Adrenal gland (tissue), 12 donors: ENCODE data around the gene SLC8A2. TPM values are rescaled to one million over a fixed set of nuclear protein-coding genes. Genes with fewer than 3 reads are reported as not detected.

Experiments used
- DNase-seq, 7 donors: peaks; one replicate each; pipeline ENCODE4 v3.0.0-alpha.2; 2019 to 2020
- H3K27ac ChIP-seq, 5 donors: fragments of 200-600 bp; sonication (generic) in 4 of 5; 1 replicate in 3 of 5; 2 replicates in 2 of 5; pipeline versions ENCODE4 v1.5.1 to v1.8.0; 2016 to 2020; ENCODE audit warnings: mild to moderate bottlenecking in 1 of 5
- H3K27me3 ChIP-seq: fragments of 200-600 bp; 2 replicates; pipeline ENCODE4 v1.8.0; 2021
- H3K36me3 ChIP-seq, 2 donors: fragments of 200-600 bp; replicated peaks in 1 of 2; 1 replicate in 1 of 2; 2 replicates in 1 of 2; pipeline versions ENCODE4 v1.5.1 to v1.8.0; 2018 to 2022
- H3K4me1 ChIP-seq, 2 donors: fragments of 200-600 bp; replicated peaks in 1 of 2; 1 replicate in 1 of 2; 2 replicates in 1 of 2; pipeline versions ENCODE4 v1.5.1 to v1.8.0; 2018 to 2021
- H3K4me3 ChIP-seq, 4 donors: fragments of 200-600 bp; sonication (generic) in 3 of 4; one replicate each; pipeline ENCODE4 v1.5.1; 2016 to 2018
- H3K9me3 ChIP-seq, 3 donors: fragments of 200-600 bp; sonication (generic) in 1 of 3; replicated peaks in 1 of 3; 1 replicate in 2 of 3; 2 replicates in 1 of 3; pipeline versions ENCODE4 v1.5.1 to v1.8.0; 2016 to 2021
- CTCF ChIP-seq, 6 experiments: fragments of 450-650 bp in 4 of 6; fragments of 200-600 bp in 2 of 6; sonication (generic) in 1 of 6; IDR thresholded peaks; 1 replicate in 5 of 6; 2 replicates in 1 of 6; pipeline versions ENCODE4 v1.5.1 to v1.8.0; 2016 to 2021; ENCODE audit warnings: antibody characterized with exemption in 6 of 6, mild to moderate bottlenecking in 2 of 6, moderate library complexity in 1 of 6
- POLR2A ChIP-seq, 2 donors: fragments of 450-650 bp; IDR thresholded peaks; one replicate each; pipeline ENCODE4 v1.6.1; 2017; ENCODE audit warnings: antibody characterized with exemption in 2 of 2, mild to moderate bottlenecking in 2 of 2, moderate library complexity in 1 of 2
- WGBS, 4 donors: extraction: QIAGEN DNeasy Blood & Tissue Kit in 2 of 4; methylation state at CpG; one replicate each; pipeline versions ENCODE4 v1.1.5 to v1.1.7; 2013 to 2017; 5-methylcytosine and 5-hydroxymethylcytosine counted together
- intact Hi-C, 2 donors: fragments of 100-400 bp; cut with DNase I; formaldehyde crosslinking; loops; one replicate each; pipeline versions ENCODE4 v1.14.1 to v1.15.0; 2022 to 2023
- polyA plus RNA-seq, 3 donors: library from polyadenylated mRNA; stranded (reverse); fragments of 200-250 nt in 2 of 3; fragments of 350-450 nt in 1 of 3; fragmentation: Illumina TruSeq in 1 of 3; extraction: RNeasy Lipid Tissue Mini Kit (QIAGEN cat#74804) in 1 of 3; gene quantifications; one replicate each; pipeline ENCODE4 v1.2.3, GENCODE V29; 2013 to 2014
- total RNA-seq, 9 donors: library from RNA; depleted of rRNA in 4 of 9; stranded (reverse); fragments of >200 nt in 4 of 9; fragments of 120-200 nt in 1 of 9; fragmentation: NEBNext Ultra II Directional in 1 of 9; extraction: Animal tissue kit (Norgen Biotek cat#: 25700) in 1 of 9; gene quantifications; one replicate each; pipeline versions ENCODE4 v1.1.0 to v1.2.4, GENCODE V29; 2013 to 2023
- donor health status: healthy with polysubstance abuse.
- donor health status: Bipolar disorder and iron deficiency.
- donor health status: DM: yes; HTN: yes; CAD: no.
- donor health status: DM: no; HTN: no; CAD: no.
- donor health status: DM: no; HTN: no; CAD: no.
- donor health status: DM: yes; HTN: yes; CAD: no.

The SLC8A2 gene
- total and polyA plus RNA-seq, 12 donors = 0.22 to 6.1 (median 3.0) TPM; not detected in 3

DNA sequence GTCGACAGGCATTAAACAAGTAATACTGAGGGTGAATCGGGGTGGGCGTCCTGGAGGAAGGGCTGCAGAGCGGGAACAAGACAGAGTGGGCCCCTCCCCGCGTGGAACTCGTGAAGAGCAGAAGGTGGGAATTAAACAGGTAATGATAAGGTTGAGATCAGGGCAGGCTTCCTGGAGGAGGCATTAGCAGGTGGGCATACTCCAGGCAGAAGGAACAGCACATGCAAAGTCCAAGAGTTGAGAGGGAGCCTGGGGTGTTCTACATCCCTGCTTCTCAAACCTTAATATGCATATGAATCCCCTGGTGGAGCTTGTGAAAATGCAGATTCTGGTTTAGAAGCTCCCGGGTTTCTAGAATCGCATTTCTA is 23.3 kb downstream of the SLC8A2 start:
- Histone ChIP-seq H3K9me3 (no peaks in the 10 kb centered on the region), H3K4me1 (peaks cover 5 to 9% of the 10 kb centered on the region in 2 donors), H3K36me3 (no peaks in the 10 kb centered on the region), H3K27ac (no peak overlapping the region), H3K4me3 (no peak overlapping the region), H3K27me3 (peaks cover 42% of the 10 kb centered on the region)
- intact Hi-C loops = no loop called here
- no peak for DNase-seq
- TF ChIP-seq POLR2A (IDR thresholded peaks at IDR 0.05) = no peak
- no peak for TF ChIP-seq CTCF (IDR thresholded peaks at IDR 0.05)
- WGBS, 4 donors = 25 to 30% (median 28%) methylated on average over 9 of the region's 9 CpGs

DNA sequence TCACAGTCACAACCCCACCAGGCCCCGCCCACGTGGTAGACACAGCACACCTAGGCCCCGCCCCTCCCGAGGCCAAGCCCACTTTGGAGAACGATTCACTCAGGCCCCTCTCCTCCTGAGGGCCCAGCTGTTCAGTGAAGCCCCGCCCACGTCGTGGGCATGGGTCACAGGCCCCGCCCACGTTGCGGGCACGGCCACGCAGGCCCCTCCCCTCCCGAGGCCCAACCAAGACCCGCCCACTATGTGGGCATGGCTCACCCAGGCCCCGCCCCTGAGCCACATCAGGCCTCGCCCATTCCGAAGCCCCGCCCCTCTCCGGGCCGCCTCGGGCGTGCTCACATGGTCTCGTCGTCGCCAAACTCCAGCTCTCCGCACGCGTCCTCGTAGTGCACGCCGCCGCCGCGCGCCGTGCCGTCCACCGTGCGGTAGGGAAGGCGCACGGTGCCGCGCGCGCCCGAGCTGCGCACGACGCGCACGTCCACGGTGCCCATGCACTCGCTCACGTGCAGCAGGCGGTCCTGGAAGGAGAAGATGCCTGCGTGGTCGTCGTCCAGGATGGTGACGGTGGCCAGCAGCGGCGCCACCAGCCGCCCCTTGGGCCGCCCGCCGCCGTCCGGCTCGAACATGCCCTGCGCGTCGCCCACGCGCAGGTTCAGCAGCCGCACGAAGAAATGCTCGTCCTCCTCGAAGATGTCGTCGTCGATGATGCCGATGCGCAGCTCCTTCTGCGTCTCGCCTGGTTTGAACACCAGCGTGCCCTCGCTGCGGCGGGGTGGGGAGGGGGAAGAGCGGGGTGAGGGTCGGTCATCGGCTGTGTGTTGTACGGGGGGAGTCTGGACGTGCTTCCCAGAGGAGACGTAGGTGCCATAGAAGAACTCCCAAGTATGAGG is 24.0 kb downstream of the SLC8A2 start:
- Histone ChIP-seq H3K4me3 (peak overlapping the region in 1 of 4 donors; percentile 22), H3K27ac (no peak overlapping the region), H3K4me1 (peaks cover 5 to 9% of the 10 kb centered on the region in 2 donors), H3K27me3 (peaks cover 43% of the 10 kb centered on the region), H3K9me3 (no peaks in the 10 kb centered on the region), H3K36me3 (no peaks in the 10 kb centered on the region)
- intact Hi-C loops = no loop called here
- TF ChIP-seq CTCF (IDR thresholded peaks at IDR 0.05) (no peak), POLR2A (IDR thresholded peaks at IDR 0.05) (no peak)
- peak; percentile 46 to 84 (median 60) for DNase-seq
- 3 to 6% (median 5%) methylated on average over 24 to 95 of the region's 95 CpGs for WGBS, 4 donors

DNA sequence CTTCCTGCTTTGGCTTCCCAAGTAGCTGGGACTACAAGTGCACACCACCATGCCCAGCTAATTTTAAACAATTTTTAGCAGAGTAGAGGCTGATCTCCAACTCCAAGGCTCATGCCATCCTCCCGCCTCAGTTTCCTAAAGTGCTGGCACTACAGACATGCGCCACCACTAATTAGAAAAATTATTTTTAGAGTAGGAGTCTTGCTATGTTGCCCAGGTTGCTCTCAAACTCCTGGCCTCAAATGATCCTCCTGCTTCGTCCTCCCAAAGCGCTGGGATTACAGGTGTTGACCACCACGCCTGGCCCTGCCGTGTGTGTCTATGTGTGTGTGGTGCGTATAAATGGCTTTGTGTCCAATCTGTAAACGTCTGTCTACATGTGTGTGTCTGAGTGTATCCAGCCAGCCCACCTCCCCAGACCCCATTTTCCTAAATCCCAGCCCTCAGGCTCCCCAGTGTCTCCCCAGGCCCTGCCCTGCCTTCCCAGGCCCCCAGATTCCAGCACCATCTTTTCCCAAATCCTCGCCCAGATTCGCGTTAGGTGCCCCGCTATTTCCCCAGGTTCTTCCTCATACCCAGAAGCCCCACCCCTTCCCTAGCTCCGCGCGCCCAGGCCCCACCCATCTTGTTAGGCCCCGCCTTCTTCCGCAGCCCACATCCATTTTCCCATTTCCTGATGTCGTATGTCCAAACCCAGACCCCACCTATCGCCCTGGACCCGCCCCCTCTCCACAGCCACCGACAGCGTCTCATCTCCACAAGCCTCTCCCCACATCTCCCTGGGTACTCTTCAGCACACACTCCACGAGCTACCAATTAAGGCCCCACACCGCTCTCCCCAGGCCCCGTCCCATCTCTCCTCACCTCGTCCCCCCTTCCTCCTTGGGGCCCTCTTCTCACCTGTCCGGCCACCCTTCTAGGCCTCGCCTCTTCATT is 24.9 kb downstream of the SLC8A2 start:
- Histone ChIP-seq H3K27me3 (peaks cover 52% of the 10 kb centered on the region), H3K4me3 (peak overlapping the region in 1 of 4 donors; percentile 22), H3K9me3 (no peaks in the 10 kb centered on the region), H3K27ac (no peak overlapping the region), H3K4me1 (peaks cover 5 to 9% of the 10 kb centered on the region in 2 donors), H3K36me3 (no peaks in the 10 kb centered on the region)
- TF ChIP-seq POLR2A (IDR thresholded peaks at IDR 0.05) = no peak
- no peak for TF ChIP-seq CTCF (IDR thresholded peaks at IDR 0.05)
- intact Hi-C loops = no loop called here
- DNase-seq = peak in 3 of 7 donors; percentile 29 to 71 (median 43)
- 14 to 18% (median 17%) methylated on average over 27 to 28 of the region's 28 CpGs for WGBS, 4 donors

DNA sequence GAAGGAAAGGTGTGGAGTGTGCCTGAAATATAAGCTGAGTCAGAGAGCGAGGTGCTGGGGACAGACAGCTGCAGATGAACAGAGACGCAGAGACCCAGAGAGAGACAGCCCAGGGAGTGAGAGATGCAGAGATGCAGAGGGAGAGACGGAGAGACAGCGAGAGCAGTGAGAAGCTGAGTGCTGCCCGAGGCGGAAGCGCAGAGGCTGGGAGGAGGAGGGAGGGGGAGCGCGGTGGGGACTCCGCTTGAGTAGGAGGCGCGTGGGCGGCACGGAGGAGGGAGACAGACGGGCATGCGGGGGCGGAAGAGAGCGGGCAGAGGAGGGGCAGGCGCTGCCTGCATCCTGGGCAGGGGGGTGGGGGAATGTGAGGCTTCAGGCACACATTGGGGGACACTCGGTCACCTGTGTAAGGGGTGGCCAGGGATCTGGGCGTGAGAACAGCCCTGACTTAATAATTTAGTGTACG is 25.7 kb downstream of the SLC8A2 start:
- 1 to 4% (median 2%) methylated on average over 19 to 22 of the region's 22 CpGs for WGBS, 4 donors

More for the DNA sequence above, 25.7 kb downstream of the SLC8A2 start:
- Histone ChIP-seq H3K9me3 (no peaks in the 10 kb centered on the region), H3K27ac (no peak overlapping the region), H3K4me1 (peaks cover 5 to 9% of the 10 kb centered on the region in 2 donors), H3K4me3 (no peak overlapping the region), H3K36me3 (no peaks in the 10 kb centered on the region), H3K27me3 (peaks cover 60% of the 10 kb centered on the region)
- TF ChIP-seq CTCF (IDR thresholded peaks at IDR 0.05) (no peak), POLR2A (IDR thresholded peaks at IDR 0.05) (no peak)
- intact Hi-C loops = no loop called here
- peak; percentile 41 to 83 (median 51) for DNase-seq
